PC-3 (cell line): ENCODE measurements around the gene JAM2.

ENCODE experiments used
- EZH2 ChIP-seq: fragments of 300-600 bp; sonication (generic); IDR thresholded peaks from one replicate; pipeline ENCODE4 v1.6.1; 2017; ENCODE audit warnings: antibody characterized with exemption, mild to moderate bottlenecking, low read length; ENCODE audit not compliant: unreplicated experiment
- TF ChIP-seq, protein P1 (sequence below): fragments of 300-600 bp; sonication (generic); conservative IDR thresholded peaks from 2 replicates; pipeline ENCODE4 v1.5.1; 2017; ENCODE audit warnings: antibody characterized with exemption, low read depth, mild to moderate bottlenecking, low read length

- TF ChIP-seq, protein P1, sequence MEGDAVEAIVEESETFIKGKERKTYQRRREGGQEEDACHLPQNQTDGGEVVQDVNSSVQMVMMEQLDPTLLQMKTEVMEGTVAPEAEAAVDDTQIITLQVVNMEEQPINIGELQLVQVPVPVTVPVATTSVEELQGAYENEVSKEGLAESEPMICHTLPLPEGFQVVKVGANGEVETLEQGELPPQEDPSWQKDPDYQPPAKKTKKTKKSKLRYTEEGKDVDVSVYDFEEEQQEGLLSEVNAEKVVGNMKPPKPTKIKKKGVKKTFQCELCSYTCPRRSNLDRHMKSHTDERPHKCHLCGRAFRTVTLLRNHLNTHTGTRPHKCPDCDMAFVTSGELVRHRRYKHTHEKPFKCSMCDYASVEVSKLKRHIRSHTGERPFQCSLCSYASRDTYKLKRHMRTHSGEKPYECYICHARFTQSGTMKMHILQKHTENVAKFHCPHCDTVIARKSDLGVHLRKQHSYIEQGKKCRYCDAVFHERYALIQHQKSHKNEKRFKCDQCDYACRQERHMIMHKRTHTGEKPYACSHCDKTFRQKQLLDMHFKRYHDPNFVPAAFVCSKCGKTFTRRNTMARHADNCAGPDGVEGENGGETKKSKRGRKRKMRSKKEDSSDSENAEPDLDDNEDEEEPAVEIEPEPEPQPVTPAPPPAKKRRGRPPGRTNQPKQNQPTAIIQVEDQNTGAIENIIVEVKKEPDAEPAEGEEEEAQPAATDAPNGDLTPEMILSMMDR = no peak
- TF ChIP-seq EZH2 = no peak
These were observed 118.5 kb downstream of the JAM2 start for GRCh38 chr21:25757531-25757930.
